Measurements from ENCODE around the gene CERCAM. TPM values are rescaled to one million over a fixed set of nuclear protein-coding genes. Genes with fewer than 3 reads are reported as not detected.
A peak's percentile ranks its signal among the peaks of the same experiment; 100 is the strongest.

Gene CERCAM
- total and polyA plus RNA-seq, 8 donors = 5.5 to 22.8 (median 12.5) TPM

GRCh38 chr9:128404560-128404959, 16.1 kb upstream of the CERCAM start:
- DNase-seq = peak in 1 of 2 donors; percentile 0
- Histone ChIP-seq H3K36me3 (no peaks in the 10 kb centered on the region), H3K4me1 (peaks cover 0 to 3% (median 0%) of the 10 kb centered on the region in 4 donors), H3K9me3 (no peaks in the 10 kb centered on the region), H3K4me3 (no peak overlapping the region), H3K27me3 (peaks cover 0 to 77% (median 3%) of the 10 kb centered on the region in 3 donors), H3K27ac (no peak overlapping the region)
- TF ChIP-seq POLR2A (IDR thresholded peaks at IDR 0.05) (no peak), CTCF (IDR thresholded peaks at IDR 0.05) (no peak), EP300 (IDR thresholded peaks at IDR 0.05) (no peak), POLR2AphosphoS5 (IDR thresholded peaks at IDR 0.05) (no peak)
- 81 to 90% (median 89%) methylated on average over 5 of the region's 5 CpGs for WGBS, 5 donors
- intact Hi-C loops (cut with DNase I; ENCODE audit: low total_unique reads) = no loop called here

- Histone ChIP-seq H3K27me3 (peaks cover 0 to 82% (median 3%) of the 10 kb centered on the region in 3 donors), H3K4me3 (no peak overlapping the region), H3K27ac (no peak overlapping the region), H3K9me3 (no peaks in the 10 kb centered on the region), H3K4me1 (peaks cover 0 to 3% (median 0%) of the 10 kb centered on the region in 4 donors), H3K36me3 (no peaks in the 10 kb centered on the region)
- DNase-seq = peak in 1 of 2 donors; percentile 25
- TF ChIP-seq CTCF (IDR thresholded peaks at IDR 0.05) (no peak), POLR2A (IDR thresholded peaks at IDR 0.05) (no peak), EP300 (IDR thresholded peaks at IDR 0.05) (no peak), POLR2AphosphoS5 (IDR thresholded peaks at IDR 0.05) (no peak)
- 52 to 61% (median 56%) methylated on average over 18 to 20 of the region's 20 CpGs for WGBS, 5 donors
- intact Hi-C loops (cut with DNase I; ENCODE audit: low total_unique reads) = no loop called here
Observed at GRCh38 chr9:128405077-128405779, 15.4 kb upstream of the CERCAM start.

GRCh38 chr9:128405780-128406171, 14.9 kb upstream of the CERCAM start:
- no peak for DNase-seq
- Histone ChIP-seq H3K36me3 (no peaks in the 10 kb centered on the region), H3K4me1 (peaks cover 0 to 3% (median 0%) of the 10 kb centered on the region in 4 donors), H3K27me3 (peaks cover 0 to 81% (median 3%) of the 10 kb centered on the region in 3 donors), H3K27ac (no peak overlapping the region), H3K4me3 (no peak overlapping the region), H3K9me3 (no peaks in the 10 kb centered on the region)
- intact Hi-C loops (cut with DNase I; ENCODE audit: low total_unique reads) = no loop called here
- TF ChIP-seq POLR2AphosphoS5 (IDR thresholded peaks at IDR 0.05) (no peak), POLR2A (IDR thresholded peaks at IDR 0.05) (no peak), EP300 (IDR thresholded peaks at IDR 0.05) (no peak), CTCF (IDR thresholded peaks at IDR 0.05) (no peak)
- 32 to 58% (median 44%) methylated on average over 7 of the region's 7 CpGs for WGBS, 5 donors

- Histone ChIP-seq H3K4me1 (peaks cover 0 to 3% (median 0%) of the 10 kb centered on the region in 4 donors), H3K27ac (no peak overlapping the region), H3K36me3 (no peaks in the 10 kb centered on the region), H3K4me3 (no peak overlapping the region), H3K9me3 (no peaks in the 10 kb centered on the region), H3K27me3 (peaks cover 0 to 78% (median 3%) of the 10 kb centered on the region in 3 donors)
- intact Hi-C loops (cut with DNase I; ENCODE audit: low total_unique reads) = no loop called here
- peak in 1 of 2 donors; percentile 36 for DNase-seq
- TF ChIP-seq POLR2AphosphoS5 (IDR thresholded peaks at IDR 0.05) = no peak
- TF ChIP-seq CTCF (IDR thresholded peaks at IDR 0.05) = no peak
- no peak for TF ChIP-seq POLR2A (IDR thresholded peaks at IDR 0.05)
- TF ChIP-seq EP300 (IDR thresholded peaks at IDR 0.05) = no peak
- WGBS, 5 donors = 63 to 75% (median 67%) methylated on average over 9 of the region's 9 CpGs
Observed at GRCh38 chr9:128406848-128407391, 13.7 kb upstream of the CERCAM start.

Data from stomach (tissue), 9 donors.